Measurements from ENCODE around the gene PRDX5.

GRCh38 chr11:64330888-64331287 lies 13.0 kb downstream of the PRDX5 start:
- TF ChIP-seq ZBTB33 (IDR thresholded peaks at IDR 0.05) (no peak), CTCF (IDR thresholded peaks at IDR 0.05; ENCODE audit: low read depth, low read length, missing input control) (no peak), MAX (IDR thresholded peaks at IDR 0.05) (no peak)
